CD8-positive, alpha-beta memory T cell (primary cell): ENCODE data around the gene RANBP3. TPM values are rescaled to one million over a fixed set of nuclear protein-coding genes. Genes with fewer than 3 reads are reported as not detected.

Experiments used
- CTCF ChIA-PET: fragments of 350-600 bp; sonication (Branson Sonifier 250); formaldehyde crosslinking; loops from one replicate; lab custom pipeline; 2021; ENCODE audit warnings: antibody characterized with exemption; lab: Charles Lee
- POLR2A ChIA-PET: fragments of 350-600 bp; sonication (Branson Sonifier 250); formaldehyde crosslinking; loops from one replicate; lab custom pipeline; 2021; ENCODE audit warnings: antibody characterized with exemption; lab: Charles Lee
- DNase-seq, 5 donors: peaks; one replicate each; pipeline versions ENCODE4 v3.0.0 to v3.0.0-alpha.2; 2020 to 2022; ENCODE audit warnings: mixed read lengths in 1 of 5
- H3K27ac ChIP-seq: one replicate; pipeline ENCODE4 v1.7.0; 2013; ENCODE audit warnings: low read depth, mild to moderate bottlenecking, low read length, moderate library complexity
- H3K27me3 ChIP-seq: 2 replicates; pipeline ENCODE4 v1.7.0; 2013; ENCODE audit warnings: low read length, mild to moderate bottlenecking; ENCODE audit not compliant: insufficient read depth, poor library complexity, severe bottlenecking
- H3K36me3 ChIP-seq: 2 replicates; pipeline ENCODE4 v1.7.0; 2013; ENCODE audit warnings: mild to moderate bottlenecking, low read length, moderate library complexity; ENCODE audit not compliant: insufficient read depth
- H3K4me1 ChIP-seq: 2 replicates; pipeline ENCODE4 v1.7.0; 2013; ENCODE audit warnings: mild to moderate bottlenecking, low read length, moderate library complexity; ENCODE audit not compliant: insufficient read depth
- H3K4me3 ChIP-seq: 2 replicates; pipeline ENCODE4 v1.7.0; 2013; ENCODE audit warnings: mild to moderate bottlenecking, low read length
- H3K9me3 ChIP-seq: 2 replicates; pipeline ENCODE4 v1.7.0; 2013; ENCODE audit warnings: mild to moderate bottlenecking, low read length
- H3K27ac Mint-ChIP-seq, 8 donors: one replicate each; pipeline ENCODE4 v1.8.0; 2020 to 2021; ENCODE audit warnings: mixed read lengths in 8 of 8, mild to moderate bottlenecking in 6 of 8, inconsistent platforms in 3 of 8, moderate library complexity in 3 of 8
- H3K27me3 Mint-ChIP-seq, 2 donors: one replicate each; pipeline ENCODE4 v1.8.0; 2020 to 2021; ENCODE audit warnings: mixed read lengths in 2 of 2, mild to moderate bottlenecking in 1 of 2, moderate library complexity in 1 of 2
- H3K36me3 Mint-ChIP-seq, 3 donors: one replicate each; pipeline ENCODE4 v1.8.0; 2020 to 2021; ENCODE audit warnings: mixed read lengths in 3 of 3, inconsistent platforms in 1 of 3, mild to moderate bottlenecking in 1 of 3
- H3K4me1 Mint-ChIP-seq, 3 donors: one replicate each; pipeline ENCODE4 v1.8.0; 2020 to 2021; ENCODE audit warnings: mixed read lengths in 3 of 3, inconsistent platforms in 1 of 3, mild to moderate bottlenecking in 1 of 3
- H3K4me3 Mint-ChIP-seq, 7 donors: one replicate each; pipeline ENCODE4 v1.8.0; 2020 to 2021; ENCODE audit warnings: mixed read lengths in 7 of 7, mild to moderate bottlenecking in 6 of 7, moderate library complexity in 4 of 7, inconsistent platforms in 2 of 7
- H3K9me3 Mint-ChIP-seq, 5 donors: one replicate each; pipeline ENCODE4 v1.8.0; 2020 to 2022; ENCODE audit warnings: mixed read lengths in 5 of 5, mild to moderate bottlenecking in 3 of 5, moderate library complexity in 2 of 5, inconsistent platforms in 1 of 5
- polyA plus RNA-seq: library from polyadenylated mRNA; unstranded; fragments of 300-500 nt; fragmentation: Illumina TruSeq; gene quantifications from one replicate; pipeline ENCODE4 v1.2.3, GENCODE V29; 2021
- total RNA-seq, 2 experiments: library from RNA; stranded (reverse); gene quantifications; one replicate each; pipeline ENCODE4 v1.2.3, GENCODE V29; 2021

Gene RANBP3
- total and polyA plus RNA-seq, 3 experiments from 2014 or later: 9.7 to 97.6 (median 94.8) TPM

- Histone ChIP-seq H3K27ac (peak within 1 kb of the TSS; percentile 96), H3K4me1 (peaks cover 25% of the 10 kb centered on the region), H3K36me3 (peaks cover 5% of the 10 kb centered on the region), H3K4me3 (peak within 1 kb of the TSS; percentile 97), H3K9me3 (no peaks in the 10 kb centered on the region), H3K27me3 (no peaks in the 10 kb centered on the region)
- peak; percentile 100 for DNase-seq
- Mint-ChIP-seq H3K27ac (peak within 1 kb of the TSS; percentile 93 to 100 (median 100)), H3K4me3 (peak within 1 kb of the TSS; percentile 90 to 97 (median 94)), H3K36me3 (peaks cover 0 to 45% (median 4%) of the 10 kb centered on the region in 3 donors), H3K4me1 (peaks cover 21 to 56% (median 27%) of the 10 kb centered on the region in 3 donors), H3K9me3 (no peaks in the 10 kb centered on the region), H3K27me3 (no peaks in the 10 kb centered on the region)
- CTCF ChIA-PET: interaction anchor here (0.7 to 2.4 kb wide), 7 partner anchors 57 to 218 kb away, joined by 3 to 10 read pairs (median 4); no protein-coding TSS in a partner anchor
- POLR2A ChIA-PET: interaction anchor here (0.6 to 3.5 kb wide), 15 partner anchors 9 to 1725 kb away, joined by 3 to 24 read pairs (median 5); partner anchors contain the start of genes ALKBH7, CATSPERD, DUS3L and LONP1
Observed at GRCh38 chr19:5904352-5905113, 73.4 kb downstream of the RANBP3 start, which contains the start of gene VMAC. Gene VMAC (plus strand): TSS chr19:5904872. CDS start chr19:5904891, 19 bp downstream.

- Mint-ChIP-seq H3K27me3 (no peaks in the 10 kb centered on the region), H3K4me3 (peak within 1 kb of the TSS; percentile 90 to 97 (median 94)), H3K4me1 (peaks cover 21 to 56% (median 27%) of the 10 kb centered on the region in 3 donors), H3K9me3 (no peaks in the 10 kb centered on the region), H3K27ac (peak within 1 kb of the TSS; percentile 93 to 100 (median 100)), H3K36me3 (peaks cover 0 to 38% (median 4%) of the 10 kb centered on the region in 3 donors)
- ChIA-PET POLR2A (interaction anchor here (0.6 to 3.5 kb wide), 15 partner anchors 9 to 1726 kb away, joined by 3 to 24 read pairs (median 5); partner anchors contain the start of genes ALKBH7, CATSPERD, DUS3L and LONP1), CTCF (interaction anchor here (0.7 to 2.4 kb wide), 8 partner anchors 11 to 217 kb away, joined by 3 to 10 read pairs (median 4); no protein-coding TSS in a partner anchor)
- Histone ChIP-seq H3K4me3 (peak within 1 kb of the TSS; percentile 91), H3K27ac (peak within 1 kb of the TSS; percentile 96), H3K4me1 (peaks cover 25% of the 10 kb centered on the region), H3K9me3 (no peaks in the 10 kb centered on the region), H3K27me3 (no peaks in the 10 kb centered on the region), H3K36me3 (peaks cover 5% of the 10 kb centered on the region)
- peak; percentile 96 to 98 (median 97) for DNase-seq
Observed at GRCh38 chr19:5903624-5904351, 74.2 kb downstream of the RANBP3 start, which contains the start of gene NDUFA11. Gene NDUFA11 (minus strand): TSS chr19:5903790. CDS start chr19:5903708, 82 bp downstream.

GRCh38 chr19:5903056-5903623, 74.8 kb downstream of the RANBP3 start:
- Histone ChIP-seq H3K9me3 (no peaks in the 10 kb centered on the region), H3K27ac (peak overlapping the region; percentile 96), H3K4me3 (peak overlapping the region; percentile 91), H3K36me3 (peaks cover 5% of the 10 kb centered on the region), H3K27me3 (no peaks in the 10 kb centered on the region), H3K4me1 (peaks cover 25% of the 10 kb centered on the region)
- ChIA-PET POLR2A (interaction anchor here (1.5 to 3.5 kb wide), 6 partner anchors 59 to 112 kb away, joined by 3 to 24 read pairs (median 14); partner anchors contain the start of genes DUS3L, NRTN and RANBP3), CTCF (interaction anchor here (1.0 to 2.4 kb wide), 5 partner anchors 10 to 119 kb away, joined by 3 to 10 read pairs (median 4); no protein-coding TSS in a partner anchor)
- Mint-ChIP-seq H3K9me3 (no peaks in the 10 kb centered on the region), H3K27ac (peak overlapping the region; percentile 93 to 100 (median 100)), H3K4me3 (peak overlapping the region; percentile 90 to 97 (median 94)), H3K36me3 (peaks cover 0 to 37% (median 4%) of the 10 kb centered on the region in 3 donors), H3K27me3 (no peaks in the 10 kb centered on the region), H3K4me1 (peaks cover 21 to 57% (median 27%) of the 10 kb centered on the region in 3 donors)
- DNase-seq: no peak

- H3K27ac Mint-ChIP-seq: peak overlapping the region in 5 of 8 donors; percentile 21 to 95 (median 67)
- ChIA-PET POLR2A (no interaction called here), CTCF (no interaction called here)
- peaks cover 0 to 2% of the 10 kb centered on the region in 2 donors for H3K27me3 Mint-ChIP-seq
- peaks cover 5% of the 10 kb centered on the region for H3K36me3 ChIP-seq
- H3K9me3 ChIP-seq: no peaks in the 10 kb centered on the region
- H3K9me3 Mint-ChIP-seq: no peaks in the 10 kb centered on the region
- H3K4me1 ChIP-seq: peaks cover 20% of the 10 kb centered on the region
- peaks cover 16 to 42% (median 18%) of the 10 kb centered on the region in 3 donors for H3K4me1 Mint-ChIP-seq
- no peak overlapping the region for H3K27ac ChIP-seq
- H3K27me3 ChIP-seq: no peaks in the 10 kb centered on the region
- DNase-seq: no peak
- no peak overlapping the region for H3K4me3 ChIP-seq
- H3K4me3 Mint-ChIP-seq: peak overlapping the region in 6 of 7 donors; percentile 13 to 72 (median 56)
- peaks cover 0 to 39% (median 4%) of the 10 kb centered on the region in 3 donors for H3K36me3 Mint-ChIP-seq
Observed at GRCh38 chr19:5900976-5901375, 77.0 kb downstream of the RANBP3 start.

GRCh38 chr19:5899728-5900526, 78.0 kb downstream of the RANBP3 start:
- no peak overlapping the region for H3K27ac ChIP-seq
- H3K36me3 Mint-ChIP-seq: peaks cover 0 to 49% (median 4%) of the 10 kb centered on the region in 3 donors
- peaks cover 5% of the 10 kb centered on the region for H3K36me3 ChIP-seq
- no peak overlapping the region for H3K4me3 ChIP-seq
- ChIA-PET CTCF (no interaction called here), POLR2A (interaction anchor here (0.7 kb wide), 1 partner anchor 11 kb away, joined by 3 read pairs; no protein-coding TSS in a partner anchor)
- peaks cover 16 to 33% (median 20%) of the 10 kb centered on the region in 3 donors for H3K4me1 Mint-ChIP-seq
- no peak for DNase-seq
- H3K4me3 Mint-ChIP-seq: peak overlapping the region in 4 of 7 donors; percentile 19 to 44 (median 26)
- peaks cover 12% of the 10 kb centered on the region for H3K4me1 ChIP-seq
- H3K27ac Mint-ChIP-seq: peak overlapping the region in 4 of 8 donors; percentile 33 to 66 (median 43)
- no peaks in the 10 kb centered on the region for H3K9me3 ChIP-seq
- H3K9me3 Mint-ChIP-seq: no peaks in the 10 kb centered on the region
- peaks cover 0 to 2% of the 10 kb centered on the region in 2 donors for H3K27me3 Mint-ChIP-seq
- no peaks in the 10 kb centered on the region for H3K27me3 ChIP-seq

- peaks cover 0 to 2% of the 10 kb centered on the region in 2 donors for H3K27me3 Mint-ChIP-seq
- CTCF ChIA-PET: interaction anchor here (1.0 kb wide), 1 partner anchor 93 kb away, joined by 3 read pairs; no protein-coding TSS in a partner anchor
- POLR2A ChIA-PET: no interaction called here
Observed at GRCh38 chr19:5897189-5897969, 80.6 kb downstream of the RANBP3 start.

More at GRCh38 chr19:5897189-5897969, 80.6 kb downstream of the RANBP3 start:
- peaks cover 5% of the 10 kb centered on the region for H3K36me3 ChIP-seq
- no peak overlapping the region for H3K4me3 ChIP-seq
- Mint-ChIP-seq H3K36me3 (peaks cover 0 to 44% (median 4%) of the 10 kb centered on the region in 3 donors), H3K4me3 (no peak overlapping the region), H3K4me1 (peaks cover 11 to 19% (median 11%) of the 10 kb centered on the region in 3 donors), H3K9me3 (no peaks in the 10 kb centered on the region), H3K27ac (no peak overlapping the region)
- DNase-seq: no peak
- no peak overlapping the region for H3K27ac ChIP-seq
- no peaks in the 10 kb centered on the region for H3K27me3 ChIP-seq
- peaks cover 4% of the 10 kb centered on the region for H3K4me1 ChIP-seq
- no peaks in the 10 kb centered on the region for H3K9me3 ChIP-seq
